Transverse colon (tissue), 4 donors: Measurements from ENCODE around the gene TMEM174. TPM values are rescaled to one million over a fixed set of nuclear protein-coding genes. Genes with fewer than 3 reads are reported as not detected.

Source experiments
- DNase-seq: peaks from one replicate; pipeline ENCODE4 v3.0.0-alpha.2; 2019
- H3K27ac ChIP-seq, 4 donors: fragments of 200-600 bp; sonication (generic); 2 replicates each; pipeline ENCODE4 v1.5.1; 2016 to 2018; ENCODE audit warnings: inconsistent platforms in 4 of 4
- H3K27me3 ChIP-seq: fragments of 200-600 bp; sonication (generic); 2 replicates; pipeline ENCODE4 v1.5.1; 2017; ENCODE audit warnings: inconsistent platforms
- H3K36me3 ChIP-seq, 4 donors: fragments of 200-600 bp; sonication (generic); 2 replicates each; pipeline ENCODE4 v1.5.1; 2017 to 2019; ENCODE audit warnings: inconsistent platforms in 4 of 4
- H3K4me1 ChIP-seq, 4 donors: fragments of 200-600 bp; sonication (generic); 2 replicates each; pipeline ENCODE4 v1.5.1; 2017 to 2020; ENCODE audit warnings: inconsistent platforms in 4 of 4
- H3K4me3 ChIP-seq, 4 donors: fragments of 200-600 bp; sonication (generic); 1 replicate in 1 of 4; 2 replicates in 3 of 4; pipeline versions ENCODE4 v1.5.1 to v1.6.1; 2017 to 2019; ENCODE audit warnings: inconsistent platforms in 4 of 4
- H3K9me3 ChIP-seq, 2 donors: fragments of 200-600 bp; sonication (generic); 2 replicates each; pipeline ENCODE4 v1.5.1; 2017 to 2019; ENCODE audit warnings: inconsistent platforms in 2 of 2
- CTCF ChIP-seq, 5 experiments: fragments of 200-600 bp in 3 of 5; fragments of 450-650 bp in 2 of 5; sonication (generic) in 3 of 5; IDR thresholded peaks; 1 replicate in 2 of 5; 2 replicates in 3 of 5; pipeline ENCODE4 v1.5.1; 2016 to 2017; ENCODE audit warnings: antibody characterized with exemption in 5 of 5, inconsistent platforms in 3 of 5, mild to moderate bottlenecking in 2 of 5, moderate library complexity in 1 of 5
- EP300 ChIP-seq: sonication (generic); formaldehyde crosslinking; IDR thresholded peaks from one replicate; pipeline ENCODE4 v1.6.1; 2017; ENCODE audit warnings: antibody characterized with exemption, low read depth
- POLR2A ChIP-seq: fragments of 450-650 bp; IDR thresholded peaks from one replicate; pipeline ENCODE4 v1.6.1; 2016; ENCODE audit warnings: antibody characterized with exemption, mild to moderate bottlenecking, moderate library complexity
- POLR2AphosphoS5 ChIP-seq, 3 donors: sonication (generic); formaldehyde crosslinking; IDR thresholded peaks; one replicate each; pipeline ENCODE4 v1.6.1; 2016; ENCODE audit warnings: antibody characterized with exemption in 3 of 3
- WGBS, 2 donors: methylation state at CpG; one replicate each; pipeline ENCODE4 v1.1.5; 2018; ENCODE audit warnings: low coverage in 1 of 2; 5-methylcytosine and 5-hydroxymethylcytosine counted together
- in situ Hi-C, 4 donors: fragments of 200-750 bp; cut with MboI; loops; one replicate each; pipeline versions ENCODE4 v1.15.0 to v1.15.1; 2017; ENCODE audit warnings: low sequenced_read_pairs in 3 of 4, low pct_ligation_motif_present in 1 of 4, low pct_unique_long_range_greater_than_20kb in 1 of 4
- intact Hi-C: fragments of 100-400 bp; cut with DNase I; formaldehyde crosslinking; loops from one replicate; pipeline ENCODE4 v1.15.1; 2023; ENCODE audit warnings: low total_unique reads
- total RNA-seq, 4 donors: library from RNA; depleted of rRNA; stranded (reverse); fragments of >200 nt; gene quantifications; one replicate each; pipeline ENCODE4 v1.1.0, GENCODE V29; 2016

The TMEM174 gene
- total RNA-seq, 4 donors from 2014 or later, result 0.64 TPM; not detected in 3

DNA sequence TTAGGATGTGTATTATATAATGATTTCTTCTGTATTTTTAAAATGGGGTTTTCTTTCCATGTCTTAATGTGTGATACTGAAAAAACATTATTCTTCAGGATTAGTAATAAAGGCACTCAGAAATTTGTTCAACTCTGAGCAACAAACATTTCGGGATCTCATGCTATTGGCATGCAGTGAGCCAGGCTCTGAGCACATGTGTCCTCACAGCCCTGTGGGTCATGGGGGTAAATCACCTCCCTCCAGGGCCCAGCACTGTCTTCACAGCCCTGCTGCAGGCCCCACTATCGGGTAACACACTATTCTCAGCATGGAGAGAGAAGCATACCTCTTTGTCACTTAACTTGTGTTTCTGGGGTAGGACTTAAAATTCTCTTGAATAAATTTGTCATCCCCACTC, 14.0 kb downstream of the TMEM174 start:
- Histone ChIP-seq H3K4me3 (no peak overlapping the region), H3K36me3 (no peaks in the 10 kb centered on the region), H3K27me3 (no peaks in the 10 kb centered on the region), H3K4me1 (peaks cover 3 to 39% (median 24%) of the 10 kb centered on the region in 4 donors), H3K27ac (no peak overlapping the region), H3K9me3 (peaks cover 0 to 4% of the 10 kb centered on the region in 2 donors)
- in situ Hi-C loops, result no loop called here
- WGBS, 2 donors, result 90 to 100% methylated on average over 1 to 2 of the region's 2 CpGs
- no peak for TF ChIP-seq CTCF (IDR thresholded peaks at IDR 0.05)
- no peak for TF ChIP-seq POLR2A
- no peak for TF ChIP-seq POLR2AphosphoS5 (IDR thresholded peaks at IDR 0.05)
- no peak for TF ChIP-seq EP300
- intact Hi-C loops, result no loop called here
- no peak for DNase-seq

DNA sequence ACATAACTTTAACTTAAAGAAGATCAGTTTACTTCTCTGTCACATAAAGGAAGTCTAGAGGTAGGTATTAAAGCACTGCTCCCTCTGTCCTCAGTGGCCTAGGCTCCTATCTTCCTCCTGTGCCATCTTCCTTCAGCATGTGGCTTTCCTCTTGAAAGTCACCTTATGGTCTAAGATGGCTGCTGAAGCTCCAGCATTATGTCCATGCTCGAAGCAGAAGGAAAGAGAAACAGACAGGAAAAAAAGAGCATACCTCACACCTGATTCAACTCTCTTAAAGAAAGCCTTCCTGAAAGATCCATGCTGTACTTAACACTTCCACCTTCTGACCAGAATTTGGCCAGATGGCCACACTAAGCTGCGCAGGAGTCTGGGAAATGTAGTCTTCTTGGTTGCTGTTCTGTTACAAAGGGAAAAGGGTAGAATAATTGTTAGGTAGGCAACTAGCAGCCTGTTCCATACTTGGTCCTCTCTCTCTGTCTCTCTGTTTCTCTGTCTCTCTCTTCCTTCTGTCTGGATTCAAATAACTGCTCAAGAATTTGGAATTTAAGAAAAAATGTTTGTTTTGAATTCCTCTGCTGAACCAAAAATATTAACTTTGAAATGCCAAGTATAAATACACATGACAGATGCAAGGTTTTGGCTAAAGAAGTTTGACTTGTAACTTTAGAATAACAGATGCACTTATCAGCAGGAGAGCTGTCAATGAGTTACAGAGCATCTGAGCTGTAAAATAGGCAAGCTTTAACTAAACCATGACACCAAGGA, 16.0 kb downstream of the TMEM174 start:
- Histone ChIP-seq H3K4me1 (peaks cover 3 to 32% (median 15%) of the 10 kb centered on the region in 4 donors), H3K9me3 (peaks cover 0 to 4% of the 10 kb centered on the region in 2 donors), H3K27ac (peak overlapping the region in 1 of 4 donors; percentile 23), H3K27me3 (no peaks in the 10 kb centered on the region), H3K36me3 (no peaks in the 10 kb centered on the region), H3K4me3 (no peak overlapping the region)
- TF ChIP-seq CTCF (IDR thresholded peaks at IDR 0.05) (no peak), POLR2AphosphoS5 (IDR thresholded peaks at IDR 0.05) (no peak), EP300 (no peak), POLR2A (no peak)
- in situ Hi-C loops, result no loop called here
- no peak for DNase-seq
- WGBS, 2 donors, result 50 to 86% methylated on average over 1 to 2 of the region's 2 CpGs
- intact Hi-C loops, result no loop called here

DNA sequence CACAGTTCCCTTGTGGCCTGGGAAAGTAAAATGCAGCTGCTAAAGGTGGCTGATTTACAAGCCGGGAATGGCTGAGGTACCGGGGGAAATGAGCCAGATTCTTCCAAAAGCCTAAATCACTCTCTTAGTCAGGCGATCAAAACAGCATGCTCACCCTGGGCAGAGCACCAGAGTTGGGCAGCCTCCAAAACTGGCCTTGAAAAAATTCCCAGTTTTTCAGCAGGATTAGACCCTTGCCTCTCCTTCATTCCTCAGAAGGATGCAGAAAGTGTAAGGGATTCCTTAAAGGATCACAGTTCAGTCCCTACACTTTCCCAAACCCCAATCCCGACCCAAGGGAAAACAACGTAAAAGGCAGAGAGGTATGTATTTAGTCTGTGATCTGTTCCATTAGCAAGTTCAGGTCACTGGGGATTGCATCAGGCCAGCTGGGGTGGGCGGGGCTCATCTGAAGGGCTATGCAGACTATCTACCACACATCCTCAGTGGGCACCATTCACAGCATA, 16.9 kb downstream of the TMEM174 start:
- WGBS, 2 donors, result 43 to 46% methylated on average over 3 to 6 of the region's 6 CpGs
- in situ Hi-C loops, result no loop called here

DNA sequence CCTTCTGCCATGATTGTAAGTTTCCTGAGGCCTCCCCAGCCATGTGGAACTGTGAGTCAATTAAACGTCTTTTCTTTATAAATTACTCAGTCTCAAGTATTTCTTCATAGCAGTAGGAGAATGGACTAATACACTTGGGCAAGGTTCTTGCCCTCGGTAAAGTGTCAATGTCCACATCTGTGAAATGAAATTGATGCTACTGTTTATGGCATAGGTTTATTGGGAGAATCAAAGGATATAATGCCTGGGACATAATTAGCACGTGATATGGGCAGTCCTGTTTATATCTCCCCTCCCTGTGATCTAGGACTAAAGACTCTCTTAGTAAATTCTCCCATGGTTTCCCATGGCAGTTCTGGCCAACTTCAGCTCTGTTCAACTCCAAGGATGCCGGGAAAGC, 19.4 kb downstream of the TMEM174 start:
- H3K27ac ChIP-seq, result peak overlapping the region in 1 of 4 donors; percentile 57

More for the DNA sequence above, 16.9 kb downstream of the TMEM174 start:
- Histone ChIP-seq H3K9me3 (no peaks in the 10 kb centered on the region), H3K36me3 (no peaks in the 10 kb centered on the region), H3K4me3 (no peak overlapping the region), H3K27me3 (no peaks in the 10 kb centered on the region), H3K27ac (no peak overlapping the region), H3K4me1 (peaks cover 3 to 30% (median 14%) of the 10 kb centered on the region in 4 donors)
- intact Hi-C loops, result no loop called here
- TF ChIP-seq CTCF (IDR thresholded peaks at IDR 0.05) (no peak), POLR2A (no peak), POLR2AphosphoS5 (IDR thresholded peaks at IDR 0.05) (no peak), EP300 (no peak)
- DNase-seq, result peak; percentile 40

More for the DNA sequence above, 19.4 kb downstream of the TMEM174 start:
- peaks cover 3 to 30% (median 14%) of the 10 kb centered on the region in 4 donors for H3K4me1 ChIP-seq
- no peaks in the 10 kb centered on the region for H3K27me3 ChIP-seq
- in situ Hi-C loops, result no loop called here
- H3K9me3 ChIP-seq, result no peaks in the 10 kb centered on the region
- no peaks in the 10 kb centered on the region for H3K36me3 ChIP-seq
- no peak for DNase-seq
- intact Hi-C loops, result no loop called here
- WGBS, 2 donors, result 67 to 68% methylated on average over 4 of the region's 4 CpGs
- TF ChIP-seq POLR2AphosphoS5 (IDR thresholded peaks at IDR 0.05) (peak in 1 of 3 donors; percentile 21), EP300 (no peak)
- no peak overlapping the region for H3K4me3 ChIP-seq
